DND-41 (cell line): Measurements from ENCODE around the gene EHD3.

ENCODE experiments used
- EZH2 ChIP-seq: IDR thresholded peaks from 3 replicates; pipeline ENCODE4 v1.6.1; 2012; ENCODE audit warnings: borderline replicate concordance, low read depth, mild to moderate bottlenecking, moderate library complexity, low read length, inconsistent platforms; ENCODE audit not compliant: severe bottlenecking
- TF ChIP-seq, protein P1 (sequence below): IDR thresholded peaks from 2 replicates; pipeline ENCODE4 v1.5.1; 2012; ENCODE audit warnings: borderline replicate concordance, low read length, moderate library complexity, mild to moderate bottlenecking; ENCODE audit not compliant: poor library complexity, severe bottlenecking; ENCODE audit errors: extremely low read depth

DNA sequence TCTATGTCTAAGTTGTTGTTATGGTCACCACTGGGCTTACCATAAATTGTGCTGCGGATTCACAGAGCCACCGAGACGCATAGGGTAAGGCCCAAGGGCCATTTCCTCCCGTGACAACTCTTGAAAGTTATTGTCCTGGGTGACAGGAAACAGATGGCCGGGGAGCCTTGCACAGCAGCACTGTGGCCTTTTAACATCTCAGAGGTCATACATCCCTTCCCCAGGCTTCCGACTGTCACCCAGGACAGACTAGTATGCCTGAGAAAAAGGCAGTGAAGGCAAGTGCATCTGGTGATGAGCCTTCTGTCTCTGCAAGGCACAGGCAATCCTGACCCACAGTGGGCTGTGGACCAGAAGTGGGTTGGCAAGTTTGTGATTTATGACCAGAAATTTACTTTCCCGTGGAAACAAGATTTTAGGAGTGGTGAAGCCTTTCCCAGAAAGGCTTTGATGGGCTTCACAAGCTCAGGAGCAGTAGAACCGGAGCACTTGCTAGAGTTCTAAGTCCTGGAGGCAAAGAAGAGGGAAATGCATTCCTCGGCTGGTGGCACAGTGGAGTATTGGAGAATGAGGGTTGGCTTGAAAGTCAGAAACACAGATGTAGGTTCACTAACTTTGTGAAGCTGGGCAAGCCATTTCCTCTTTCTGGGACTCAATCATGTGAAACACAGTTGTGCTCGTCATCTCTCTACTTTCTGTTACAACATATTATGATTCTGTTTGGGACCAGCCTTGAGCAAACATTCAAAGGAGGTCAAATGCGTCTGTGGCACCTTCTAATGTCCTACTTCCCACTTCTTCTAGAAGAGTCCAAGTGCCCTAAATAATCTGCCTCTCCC, 14.6 kb upstream of the EHD3 start:
- TF ChIP-seq, protein P1, sequence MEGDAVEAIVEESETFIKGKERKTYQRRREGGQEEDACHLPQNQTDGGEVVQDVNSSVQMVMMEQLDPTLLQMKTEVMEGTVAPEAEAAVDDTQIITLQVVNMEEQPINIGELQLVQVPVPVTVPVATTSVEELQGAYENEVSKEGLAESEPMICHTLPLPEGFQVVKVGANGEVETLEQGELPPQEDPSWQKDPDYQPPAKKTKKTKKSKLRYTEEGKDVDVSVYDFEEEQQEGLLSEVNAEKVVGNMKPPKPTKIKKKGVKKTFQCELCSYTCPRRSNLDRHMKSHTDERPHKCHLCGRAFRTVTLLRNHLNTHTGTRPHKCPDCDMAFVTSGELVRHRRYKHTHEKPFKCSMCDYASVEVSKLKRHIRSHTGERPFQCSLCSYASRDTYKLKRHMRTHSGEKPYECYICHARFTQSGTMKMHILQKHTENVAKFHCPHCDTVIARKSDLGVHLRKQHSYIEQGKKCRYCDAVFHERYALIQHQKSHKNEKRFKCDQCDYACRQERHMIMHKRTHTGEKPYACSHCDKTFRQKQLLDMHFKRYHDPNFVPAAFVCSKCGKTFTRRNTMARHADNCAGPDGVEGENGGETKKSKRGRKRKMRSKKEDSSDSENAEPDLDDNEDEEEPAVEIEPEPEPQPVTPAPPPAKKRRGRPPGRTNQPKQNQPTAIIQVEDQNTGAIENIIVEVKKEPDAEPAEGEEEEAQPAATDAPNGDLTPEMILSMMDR = no peak
- no peak for TF ChIP-seq EZH2
